WTC11 (cell line): ENCODE measurements around the gene E2F2. TPM values are rescaled to one million over a fixed set of nuclear protein-coding genes. Genes with fewer than 3 reads are reported as not detected.

Source experiments
- ATAC-seq: fragments of 200-7000 bp; cut with Tn5 transposase; 2 replicates; pipeline ENCODE4 v1.10.0; 2021; ENCODE audit warnings: mild to moderate bottlenecking, moderate library complexity
- CTCF ChIA-PET: fragments of 300-600 bp; sonication (Branson Sonifier 250); formaldehyde crosslinking; loops from one replicate; lab custom pipeline; 2021; ENCODE audit warnings: antibody characterized with exemption; lab: Charles Lee
- POLR2A ChIA-PET: fragments of 350-600 bp; sonication (Branson Sonifier 250); formaldehyde crosslinking; loops from one replicate; lab custom pipeline; 2021; ENCODE audit warnings: antibody characterized with exemption; lab: Charles Lee
- DNase-seq: peaks from one replicate; pipeline ENCODE4 v3.0.0; 2021; ENCODE audit warnings: low spot score
- H3K27ac Mint-ChIP-seq: 2 replicates; pipeline ENCODE4 v1.8.0; 2021; ENCODE audit warnings: mixed read lengths
- H3K27me3 Mint-ChIP-seq: 2 replicates; pipeline ENCODE4 v1.8.0; 2021; ENCODE audit warnings: low read depth, mild to moderate bottlenecking, moderate library complexity, mixed read lengths
- H3K36me3 Mint-ChIP-seq: 2 replicates; pipeline ENCODE4 v1.8.0; 2021; ENCODE audit warnings: mixed read lengths
- H3K4me1 Mint-ChIP-seq: 2 replicates; pipeline ENCODE4 v1.8.0; 2022; ENCODE audit warnings: mixed read lengths
- H3K4me3 Mint-ChIP-seq: 2 replicates; pipeline ENCODE4 v1.8.0; 2021; ENCODE audit warnings: mild to moderate bottlenecking, moderate library complexity, mixed read lengths
- H3K9me3 Mint-ChIP-seq: 2 replicates; pipeline ENCODE4 v1.8.0; 2021; ENCODE audit warnings: mixed read lengths
- CBFB ChIP-seq: sonication (generic); formaldehyde crosslinking; IDR thresholded peaks from 2 replicates; pipeline ENCODE4 v1.8.1; 2022; ENCODE audit warnings: mild to moderate bottlenecking, low read depth, missing genetic modification reagents
- ETV6 ChIP-seq: sonication (generic); formaldehyde crosslinking; IDR thresholded peaks from 2 replicates; pipeline ENCODE4 v1.8.1; 2022; ENCODE audit warnings: mild to moderate bottlenecking, missing genetic modification reagents
- HMGA2 ChIP-seq: fragments of 250-450 bp; sonication (Bioruptor Pico); IDR thresholded peaks from 2 replicates; pipeline ENCODE4 v1.4.0; 2021; ENCODE audit warnings: mild to moderate bottlenecking, moderate library complexity
- KAT7 ChIP-seq: sonication (generic); formaldehyde crosslinking; IDR thresholded peaks from 2 replicates; pipeline ENCODE4 v1.8.1; 2023; ENCODE audit warnings: missing genetic modification reagents, mild to moderate bottlenecking, borderline replicate concordance
- NFE2L1 ChIP-seq: sonication (generic); formaldehyde crosslinking; IDR thresholded peaks from 2 replicates; pipeline ENCODE4 v1.8.1; 2023; ENCODE audit warnings: missing genetic modification reagents
- RELA ChIP-seq: sonication (generic); formaldehyde crosslinking; IDR thresholded peaks from 2 replicates; pipeline ENCODE4 v1.8.1; 2022; ENCODE audit warnings: missing genetic modification reagents, mild to moderate bottlenecking, borderline replicate concordance
- SMAD4 ChIP-seq: sonication (generic); formaldehyde crosslinking; IDR thresholded peaks from 2 replicates; pipeline ENCODE4 v1.8.0; 2022; ENCODE audit warnings: mild to moderate bottlenecking, missing genetic modification reagents
- ZNF263 ChIP-seq: sonication (generic); formaldehyde crosslinking; IDR thresholded peaks from 2 replicates; pipeline ENCODE4 v1.8.1; 2022; ENCODE audit warnings: low read depth, mild to moderate bottlenecking, moderate library complexity, missing genetic modification reagents
- ZNF317 ChIP-seq: sonication (generic); formaldehyde crosslinking; IDR thresholded peaks from 2 replicates; pipeline ENCODE4 v1.8.1; 2023; ENCODE audit warnings: low read depth, mild to moderate bottlenecking, moderate library complexity, missing genetic modification reagents, borderline replicate concordance
- total RNA-seq: library from RNA; stranded (reverse); gene quantifications from 3 replicates; pipeline ENCODE4 v1.2.3, GENCODE V29; 2021
- TF ChIP-seq, protein P1 (sequence below): sonication (generic); formaldehyde crosslinking; IDR thresholded peaks from 2 replicates; pipeline ENCODE4 v1.8.1; 2022; ENCODE audit warnings: mild to moderate bottlenecking, missing genetic modification reagents, moderate library complexity, borderline replicate concordance
- TF ChIP-seq, protein P2 (sequence below): fragments of 250-450 bp; sonication (Bioruptor Pico); IDR thresholded peaks from 2 replicates; pipeline ENCODE4 v1.9.0; 2021; ENCODE audit warnings: mild to moderate bottlenecking, borderline replicate concordance
- TF ChIP-seq, protein P3 (sequence below): sonication (generic); formaldehyde crosslinking; IDR thresholded peaks from 2 replicates; pipeline ENCODE4 v1.8.1; 2022; ENCODE audit warnings: mild to moderate bottlenecking, moderate library complexity, missing genetic modification reagents
- TF ChIP-seq, protein P4 (sequence below): fragments of 250-450 bp; sonication (Bioruptor Pico); IDR thresholded peaks from 2 replicates; pipeline ENCODE4 v1.9.0; 2021; ENCODE audit warnings: moderate library complexity, mild to moderate bottlenecking, inconsistent platforms, borderline replicate concordance
- TF ChIP-seq, protein P5 (sequence below): sonication (generic); formaldehyde crosslinking; IDR thresholded peaks from 2 replicates; pipeline ENCODE4 v1.8.0; 2022; ENCODE audit warnings: mild to moderate bottlenecking, missing genetic modification reagents
- TF ChIP-seq, protein P6 (sequence below): fragments of 250-450 bp; sonication (Bioruptor Pico); IDR thresholded peaks from 2 replicates; pipeline ENCODE4 v2.1.2; 2022; ENCODE audit warnings: mild to moderate bottlenecking, moderate library complexity
- TF ChIP-seq, protein P7 (sequence below): sonication (generic); formaldehyde crosslinking; IDR thresholded peaks from 2 replicates; pipeline ENCODE4 v1.8.1; 2023; ENCODE audit warnings: mild to moderate bottlenecking, moderate library complexity, missing genetic modification reagents
- TF ChIP-seq, protein P8 (sequence below): sonication (generic); formaldehyde crosslinking; IDR thresholded peaks from 2 replicates; pipeline ENCODE4 v1.8.0; 2023; ENCODE audit warnings: missing genetic modification reagents
- TF ChIP-seq, protein P9 (sequence below): sonication (generic); formaldehyde crosslinking; IDR thresholded peaks from 2 replicates; pipeline ENCODE4 v1.8.1; 2023; ENCODE audit warnings: mild to moderate bottlenecking, missing genetic modification reagents

Gene E2F2
- total RNA-seq, 1 experiment from 2014 or later: 5.6 TPM

DNA sequence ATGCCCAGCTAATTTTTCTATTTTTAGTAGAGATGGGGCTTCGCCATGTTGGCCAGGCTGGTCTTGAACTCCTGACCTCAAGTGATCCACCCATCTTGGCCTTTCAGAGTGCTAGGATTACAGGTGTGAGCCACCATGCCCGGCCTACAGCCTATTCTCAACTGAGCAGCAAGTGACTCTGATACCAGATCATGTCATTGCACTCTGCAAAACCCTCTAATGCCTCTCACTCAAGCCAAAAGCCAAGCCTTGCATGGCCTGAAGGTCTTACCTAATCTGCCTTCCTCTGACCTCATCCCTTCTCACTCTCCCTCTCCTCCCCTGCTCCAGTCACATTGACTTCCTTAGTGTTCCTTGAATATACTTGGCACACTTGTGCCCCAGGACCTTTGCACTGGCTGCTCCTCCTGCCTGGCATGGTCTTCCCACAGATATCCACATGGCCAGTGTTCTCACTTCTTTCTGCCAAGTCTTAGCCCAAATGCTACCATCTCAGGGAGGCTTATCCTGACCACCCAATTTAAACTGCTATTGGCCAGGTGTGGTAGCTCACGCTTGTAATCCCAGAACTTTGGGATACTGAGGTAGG, 38.8 kb downstream of the E2F2 start:
- ATAC-seq (no peak), DNase-seq (no peak)
- 0 out of 2 replicates have a peak, but pooled peaks cover 2% of the 10 kb centered on the region for H3K4me1 Mint-ChIP-seq
- no peaks in the 10 kb centered on the region for H3K9me3 Mint-ChIP-seq
- ChIA-PET CTCF (interaction anchor here (10.7 kb wide), 1 partner anchor 48 kb away, joined by 220 read pairs; no protein-coding TSS in a partner anchor), POLR2A (no interaction called here)
- TF ChIP-seq, protein P1, sequence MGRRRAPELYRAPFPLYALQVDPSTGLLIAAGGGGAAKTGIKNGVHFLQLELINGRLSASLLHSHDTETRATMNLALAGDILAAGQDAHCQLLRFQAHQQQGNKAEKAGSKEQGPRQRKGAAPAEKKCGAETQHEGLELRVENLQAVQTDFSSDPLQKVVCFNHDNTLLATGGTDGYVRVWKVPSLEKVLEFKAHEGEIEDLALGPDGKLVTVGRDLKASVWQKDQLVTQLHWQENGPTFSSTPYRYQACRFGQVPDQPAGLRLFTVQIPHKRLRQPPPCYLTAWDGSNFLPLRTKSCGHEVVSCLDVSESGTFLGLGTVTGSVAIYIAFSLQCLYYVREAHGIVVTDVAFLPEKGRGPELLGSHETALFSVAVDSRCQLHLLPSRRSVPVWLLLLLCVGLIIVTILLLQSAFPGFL (CRISPR knock-in tag): no peak
- TF ChIP-seq, protein P2, sequence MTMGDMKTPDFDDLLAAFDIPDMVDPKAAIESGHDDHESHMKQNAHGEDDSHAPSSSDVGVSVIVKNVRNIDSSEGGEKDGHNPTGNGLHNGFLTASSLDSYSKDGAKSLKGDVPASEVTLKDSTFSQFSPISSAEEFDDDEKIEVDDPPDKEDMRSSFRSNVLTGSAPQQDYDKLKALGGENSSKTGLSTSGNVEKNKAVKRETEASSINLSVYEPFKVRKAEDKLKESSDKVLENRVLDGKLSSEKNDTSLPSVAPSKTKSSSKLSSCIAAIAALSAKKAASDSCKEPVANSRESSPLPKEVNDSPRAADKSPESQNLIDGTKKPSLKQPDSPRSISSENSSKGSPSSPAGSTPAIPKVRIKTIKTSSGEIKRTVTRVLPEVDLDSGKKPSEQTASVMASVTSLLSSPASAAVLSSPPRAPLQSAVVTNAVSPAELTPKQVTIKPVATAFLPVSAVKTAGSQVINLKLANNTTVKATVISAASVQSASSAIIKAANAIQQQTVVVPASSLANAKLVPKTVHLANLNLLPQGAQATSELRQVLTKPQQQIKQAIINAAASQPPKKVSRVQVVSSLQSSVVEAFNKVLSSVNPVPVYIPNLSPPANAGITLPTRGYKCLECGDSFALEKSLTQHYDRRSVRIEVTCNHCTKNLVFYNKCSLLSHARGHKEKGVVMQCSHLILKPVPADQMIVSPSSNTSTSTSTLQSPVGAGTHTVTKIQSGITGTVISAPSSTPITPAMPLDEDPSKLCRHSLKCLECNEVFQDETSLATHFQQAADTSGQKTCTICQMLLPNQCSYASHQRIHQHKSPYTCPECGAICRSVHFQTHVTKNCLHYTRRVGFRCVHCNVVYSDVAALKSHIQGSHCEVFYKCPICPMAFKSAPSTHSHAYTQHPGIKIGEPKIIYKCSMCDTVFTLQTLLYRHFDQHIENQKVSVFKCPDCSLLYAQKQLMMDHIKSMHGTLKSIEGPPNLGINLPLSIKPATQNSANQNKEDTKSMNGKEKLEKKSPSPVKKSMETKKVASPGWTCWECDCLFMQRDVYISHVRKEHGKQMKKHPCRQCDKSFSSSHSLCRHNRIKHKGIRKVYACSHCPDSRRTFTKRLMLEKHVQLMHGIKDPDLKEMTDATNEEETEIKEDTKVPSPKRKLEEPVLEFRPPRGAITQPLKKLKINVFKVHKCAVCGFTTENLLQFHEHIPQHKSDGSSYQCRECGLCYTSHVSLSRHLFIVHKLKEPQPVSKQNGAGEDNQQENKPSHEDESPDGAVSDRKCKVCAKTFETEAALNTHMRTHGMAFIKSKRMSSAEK (CRISPR knock-in tag): no peak
- TF ChIP-seq, protein P3, sequence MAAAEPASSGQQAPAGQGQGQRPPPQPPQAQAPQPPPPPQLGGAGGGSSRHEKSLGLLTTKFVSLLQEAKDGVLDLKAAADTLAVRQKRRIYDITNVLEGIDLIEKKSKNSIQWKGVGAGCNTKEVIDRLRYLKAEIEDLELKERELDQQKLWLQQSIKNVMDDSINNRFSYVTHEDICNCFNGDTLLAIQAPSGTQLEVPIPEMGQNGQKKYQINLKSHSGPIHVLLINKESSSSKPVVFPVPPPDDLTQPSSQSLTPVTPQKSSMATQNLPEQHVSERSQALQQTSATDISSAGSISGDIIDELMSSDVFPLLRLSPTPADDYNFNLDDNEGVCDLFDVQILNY (CRISPR knock-in tag): no peak
- TF ChIP-seq, protein P4, sequence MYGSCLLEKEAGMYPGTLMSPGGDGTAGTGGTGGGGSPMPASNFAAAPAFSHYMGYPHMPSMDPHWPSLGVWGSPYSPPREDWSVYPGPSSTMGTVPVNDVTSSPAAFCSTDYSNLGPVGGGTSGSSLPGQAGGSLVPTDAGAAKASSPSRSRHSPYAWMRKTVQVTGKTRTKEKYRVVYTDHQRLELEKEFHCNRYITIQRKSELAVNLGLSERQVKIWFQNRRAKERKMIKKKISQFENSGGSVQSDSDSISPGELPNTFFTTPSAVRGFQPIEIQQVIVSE: no peak
- TF ChIP-seq, protein P5, sequence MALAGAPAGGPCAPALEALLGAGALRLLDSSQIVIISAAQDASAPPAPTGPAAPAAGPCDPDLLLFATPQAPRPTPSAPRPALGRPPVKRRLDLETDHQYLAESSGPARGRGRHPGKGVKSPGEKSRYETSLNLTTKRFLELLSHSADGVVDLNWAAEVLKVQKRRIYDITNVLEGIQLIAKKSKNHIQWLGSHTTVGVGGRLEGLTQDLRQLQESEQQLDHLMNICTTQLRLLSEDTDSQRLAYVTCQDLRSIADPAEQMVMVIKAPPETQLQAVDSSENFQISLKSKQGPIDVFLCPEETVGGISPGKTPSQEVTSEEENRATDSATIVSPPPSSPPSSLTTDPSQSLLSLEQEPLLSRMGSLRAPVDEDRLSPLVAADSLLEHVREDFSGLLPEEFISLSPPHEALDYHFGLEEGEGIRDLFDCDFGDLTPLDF (CRISPR knock-in tag): no peak
- TF ChIP-seq SMAD4 (CRISPR knock-in tag) (no peak), ZNF317 (no peak)
- TF ChIP-seq, protein P6, sequence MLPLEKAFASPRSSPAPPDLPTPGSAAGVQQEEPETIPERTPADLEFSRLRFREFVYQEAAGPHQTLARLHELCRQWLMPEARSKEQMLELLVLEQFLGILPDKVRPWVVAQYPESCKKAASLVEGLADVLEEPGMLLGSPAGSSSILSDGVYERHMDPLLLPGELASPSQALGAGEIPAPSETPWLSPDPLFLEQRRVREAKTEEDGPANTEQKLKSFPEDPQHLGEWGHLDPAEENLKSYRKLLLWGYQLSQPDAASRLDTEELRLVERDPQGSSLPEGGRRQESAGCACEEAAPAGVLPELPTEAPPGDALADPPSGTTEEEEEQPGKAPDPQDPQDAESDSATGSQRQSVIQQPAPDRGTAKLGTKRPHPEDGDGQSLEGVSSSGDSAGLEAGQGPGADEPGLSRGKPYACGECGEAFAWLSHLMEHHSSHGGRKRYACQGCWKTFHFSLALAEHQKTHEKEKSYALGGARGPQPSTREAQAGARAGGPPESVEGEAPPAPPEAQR (CRISPR knock-in tag): no peak
- no peaks in the 10 kb centered on the region for H3K36me3 Mint-ChIP-seq
- H3K27ac Mint-ChIP-seq: no peak overlapping the region
- H3K4me3 Mint-ChIP-seq: no peak overlapping the region
- H3K27me3 Mint-ChIP-seq: peaks cover 12% of the 10 kb centered on the region

DNA sequence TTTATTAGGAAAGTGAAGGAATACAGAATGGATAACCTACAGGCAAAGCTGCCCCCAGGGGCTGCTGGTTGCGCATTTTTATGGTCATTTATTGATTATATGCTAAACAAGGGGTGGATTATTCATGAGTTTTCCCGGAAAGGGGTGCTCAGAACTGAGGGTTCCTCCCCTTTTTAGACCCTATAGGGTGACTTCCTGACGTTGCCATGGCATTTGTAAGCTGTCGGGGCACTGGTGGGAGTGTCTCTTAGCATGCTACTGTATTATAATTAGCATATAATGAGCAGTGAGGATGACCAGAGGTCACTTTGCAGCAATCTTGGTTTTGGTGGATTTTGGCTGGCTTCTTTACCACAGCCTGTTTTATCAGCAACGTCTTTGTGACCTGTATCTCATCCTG, 41.2 kb downstream of the E2F2 start:
- CTCF ChIA-PET: interaction anchor here (0.5 kb wide), 1 partner anchor 51 kb away, joined by 3 read pairs; no protein-coding TSS in a partner anchor
- peaks cover 25% of the 10 kb centered on the region for H3K27me3 Mint-ChIP-seq
- ATAC-seq (no peak), DNase-seq (no peak)
- peaks cover 12% of the 10 kb centered on the region for H3K4me1 Mint-ChIP-seq
- H3K4me3 Mint-ChIP-seq: no peak overlapping the region
- no peaks in the 10 kb centered on the region for H3K9me3 Mint-ChIP-seq
- POLR2A ChIA-PET: no interaction called here
- no peak overlapping the region for H3K27ac Mint-ChIP-seq
- no peaks in the 10 kb centered on the region for H3K36me3 Mint-ChIP-seq
- TF ChIP-seq CBFB: no peak
- TF ChIP-seq, protein P7, sequence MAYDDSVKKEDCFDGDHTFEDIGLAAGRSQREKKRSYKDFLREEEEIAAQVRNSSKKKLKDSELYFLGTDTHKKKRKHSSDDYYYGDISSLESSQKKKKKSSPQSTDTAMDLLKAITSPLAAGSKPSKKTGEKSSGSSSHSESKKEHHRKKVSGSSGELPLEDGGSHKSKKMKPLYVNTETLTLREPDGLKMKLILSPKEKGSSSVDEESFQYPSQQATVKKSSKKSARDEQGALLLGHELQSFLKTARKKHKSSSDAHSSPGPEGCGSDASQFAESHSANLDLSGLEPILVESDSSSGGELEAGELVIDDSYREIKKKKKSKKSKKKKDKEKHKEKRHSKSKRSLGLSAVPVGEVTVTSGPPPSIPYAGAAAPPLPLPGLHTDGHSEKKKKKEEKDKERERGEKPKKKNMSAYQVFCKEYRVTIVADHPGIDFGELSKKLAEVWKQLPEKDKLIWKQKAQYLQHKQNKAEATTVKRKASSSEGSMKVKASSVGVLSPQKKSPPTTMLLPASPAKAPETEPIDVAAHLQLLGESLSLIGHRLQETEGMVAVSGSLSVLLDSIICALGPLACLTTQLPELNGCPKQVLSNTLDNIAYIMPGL (CRISPR knock-in tag): no peak
- TF ChIP-seq NFE2L1 (CRISPR knock-in tag): no peak
- no peak for TF ChIP-seq HMGA2
- TF ChIP-seq RELA (CRISPR knock-in tag): no peak
- TF ChIP-seq, protein P8, sequence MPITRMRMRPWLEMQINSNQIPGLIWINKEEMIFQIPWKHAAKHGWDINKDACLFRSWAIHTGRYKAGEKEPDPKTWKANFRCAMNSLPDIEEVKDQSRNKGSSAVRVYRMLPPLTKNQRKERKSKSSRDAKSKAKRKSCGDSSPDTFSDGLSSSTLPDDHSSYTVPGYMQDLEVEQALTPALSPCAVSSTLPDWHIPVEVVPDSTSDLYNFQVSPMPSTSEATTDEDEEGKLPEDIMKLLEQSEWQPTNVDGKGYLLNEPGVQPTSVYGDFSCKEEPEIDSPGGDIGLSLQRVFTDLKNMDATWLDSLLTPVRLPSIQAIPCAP (CRISPR knock-in tag): no peak
- TF ChIP-seq, protein P9, sequence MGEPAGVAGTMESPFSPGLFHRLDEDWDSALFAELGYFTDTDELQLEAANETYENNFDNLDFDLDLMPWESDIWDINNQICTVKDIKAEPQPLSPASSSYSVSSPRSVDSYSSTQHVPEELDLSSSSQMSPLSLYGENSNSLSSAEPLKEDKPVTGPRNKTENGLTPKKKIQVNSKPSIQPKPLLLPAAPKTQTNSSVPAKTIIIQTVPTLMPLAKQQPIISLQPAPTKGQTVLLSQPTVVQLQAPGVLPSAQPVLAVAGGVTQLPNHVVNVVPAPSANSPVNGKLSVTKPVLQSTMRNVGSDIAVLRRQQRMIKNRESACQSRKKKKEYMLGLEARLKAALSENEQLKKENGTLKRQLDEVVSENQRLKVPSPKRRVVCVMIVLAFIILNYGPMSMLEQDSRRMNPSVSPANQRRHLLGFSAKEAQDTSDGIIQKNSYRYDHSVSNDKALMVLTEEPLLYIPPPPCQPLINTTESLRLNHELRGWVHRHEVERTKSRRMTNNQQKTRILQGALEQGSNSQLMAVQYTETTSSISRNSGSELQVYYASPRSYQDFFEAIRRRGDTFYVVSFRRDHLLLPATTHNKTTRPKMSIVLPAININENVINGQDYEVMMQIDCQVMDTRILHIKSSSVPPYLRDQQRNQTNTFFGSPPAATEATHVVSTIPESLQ: no peak
- no peak for TF ChIP-seq ZNF263
- TF ChIP-seq, protein P1 (CRISPR knock-in tag): no peak
- TF ChIP-seq ETV6 (CRISPR knock-in tag): no peak
- no peak for TF ChIP-seq KAT7
